Left hindlimb (tissue), 1 donor: Measurements from ENCODE around the gene ZNF385C.

Experiments
- DNase-seq: peaks from one replicate; pipeline ENCODE4 v3.0.0-alpha.2; 2018

Gene ZNF385C

DNA sequence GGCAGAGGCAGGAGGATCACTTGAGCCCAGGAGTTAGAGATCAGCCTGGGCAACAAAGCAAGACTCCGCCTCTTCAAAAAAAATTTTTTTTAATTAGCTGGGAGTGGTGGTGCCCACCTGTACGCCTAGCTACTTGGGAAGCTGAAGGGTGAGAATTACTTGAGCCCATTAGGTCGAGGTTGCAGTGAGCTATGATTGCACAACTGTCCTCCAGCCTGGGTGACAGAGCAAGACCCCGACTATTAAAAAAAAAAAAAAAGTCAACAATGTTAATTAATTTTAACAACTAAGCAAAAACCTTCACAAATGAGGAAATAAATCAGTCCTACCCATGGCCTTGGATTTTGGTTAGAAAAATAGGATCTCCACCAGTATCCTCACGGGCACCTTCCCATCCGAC is 8.9 kb upstream of the ZNF385C start:
- DNase-seq = no peak

DNA sequence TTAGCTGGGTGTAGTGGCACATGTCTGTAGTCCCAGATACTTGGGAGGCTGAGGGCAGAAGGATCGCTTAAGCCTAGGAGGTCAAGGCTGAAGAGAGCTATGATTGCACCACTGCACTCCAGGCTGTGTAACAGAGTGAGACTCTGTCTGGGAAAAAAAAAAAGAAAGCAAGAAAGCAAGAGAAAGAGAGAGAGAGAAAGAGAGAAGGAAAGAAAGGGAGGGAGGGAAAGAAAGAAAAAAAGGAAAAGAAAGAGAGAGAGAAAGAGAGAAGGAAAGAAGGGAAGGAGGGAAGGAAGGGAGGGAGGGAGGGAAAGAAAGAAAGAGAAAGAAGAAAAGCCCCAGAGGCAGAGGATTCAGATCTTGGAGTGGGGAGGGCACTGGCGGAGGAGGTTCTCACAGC is 7.7 kb upstream of the ZNF385C start:
- no peak for DNase-seq

DNA sequence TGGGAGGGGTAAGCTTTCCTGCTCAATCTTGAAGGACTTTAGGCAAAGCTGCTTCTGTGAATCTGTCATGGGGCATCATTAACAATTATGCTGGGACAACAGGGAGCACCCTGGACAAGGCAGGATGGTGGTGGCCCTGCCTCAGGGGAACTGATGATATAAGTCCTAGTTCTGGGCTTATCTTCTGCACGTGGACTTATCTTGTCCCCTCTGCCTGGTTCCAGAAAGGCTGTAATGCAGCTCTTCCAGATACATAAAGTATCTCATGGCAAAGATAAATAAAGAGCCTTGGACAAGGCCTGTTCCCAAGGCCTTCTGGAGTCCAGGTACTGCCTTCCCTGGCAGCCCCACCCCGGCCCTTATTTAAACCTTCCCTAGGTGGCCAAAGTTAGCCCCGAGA is 6.0 kb upstream of the ZNF385C start:
- DNase-seq = no peak

DNA sequence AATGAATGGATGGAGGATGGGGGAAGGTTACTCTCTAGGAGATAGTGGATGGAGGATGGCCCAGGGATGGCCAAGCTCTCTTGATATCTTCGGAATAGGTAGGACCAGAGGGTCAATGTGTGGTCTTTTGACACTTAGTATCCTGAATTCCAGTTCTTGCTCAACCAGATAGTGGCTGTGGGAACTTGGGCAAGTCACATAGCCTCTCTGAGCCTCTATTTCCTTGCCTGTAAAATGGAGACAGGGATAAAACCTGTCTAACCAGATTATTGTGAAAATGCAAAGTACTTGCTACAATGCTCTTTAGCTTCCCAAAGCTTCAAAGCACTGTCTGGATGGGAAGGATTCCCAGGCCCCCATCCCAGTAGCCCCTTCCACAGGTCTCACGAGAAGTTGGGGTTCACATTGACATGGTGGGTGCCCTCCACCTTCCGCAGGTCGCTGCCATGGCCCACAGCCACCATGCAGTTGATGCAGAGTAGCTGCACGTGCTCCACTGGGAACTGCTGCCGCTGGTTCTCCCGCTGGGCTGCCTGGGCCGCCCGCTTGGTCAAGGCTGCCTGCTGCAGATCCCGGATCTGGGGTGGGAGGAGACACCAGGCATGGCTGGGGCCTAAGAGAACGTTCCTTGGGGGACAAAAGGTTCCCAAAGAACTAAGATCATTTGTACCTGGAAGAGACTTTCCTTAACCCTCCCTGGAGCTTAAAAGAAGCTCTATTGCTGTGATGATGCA is 5.1 kb upstream of the ZNF385C start:
- DNase-seq = no peak

DNA sequence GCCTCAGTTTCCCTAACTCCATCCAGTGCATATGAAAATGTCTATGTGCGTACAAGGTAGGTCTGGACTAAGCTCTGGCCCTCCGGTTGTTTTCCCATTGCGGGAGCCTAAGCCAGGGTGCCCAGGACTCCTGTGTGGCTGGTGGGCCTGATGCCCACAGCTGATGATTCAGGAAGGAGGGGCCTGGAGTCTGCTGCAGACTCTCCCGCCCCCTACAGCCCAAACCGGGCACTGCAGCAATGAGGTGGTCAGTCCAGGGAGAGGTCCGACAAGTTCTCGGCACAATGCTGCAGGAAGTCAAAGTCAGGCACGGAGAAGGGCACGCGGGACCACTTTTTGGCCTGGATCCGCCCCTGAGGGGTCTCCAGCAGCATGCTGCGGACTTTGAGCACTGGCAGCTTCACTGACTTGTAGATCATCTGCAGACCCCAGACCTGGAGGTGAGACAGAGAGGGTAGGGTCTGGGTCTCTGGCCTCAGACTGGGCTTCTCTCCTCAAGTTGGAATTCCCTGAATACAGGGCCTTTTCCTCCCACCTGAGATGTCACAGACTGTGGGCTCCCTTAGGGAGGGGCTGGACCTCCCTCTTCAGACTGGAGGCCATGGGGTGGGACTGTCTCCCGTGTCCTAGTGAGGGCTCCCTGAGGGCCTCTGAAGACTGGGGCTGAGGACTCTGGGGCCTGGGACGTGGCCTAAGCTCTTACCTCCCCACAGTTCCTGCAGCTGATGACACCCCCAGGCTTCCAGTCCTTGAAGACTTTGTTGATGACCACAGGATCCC is 3.4 kb upstream of the ZNF385C start:
- peak; percentile 78 for DNase-seq

DNA sequence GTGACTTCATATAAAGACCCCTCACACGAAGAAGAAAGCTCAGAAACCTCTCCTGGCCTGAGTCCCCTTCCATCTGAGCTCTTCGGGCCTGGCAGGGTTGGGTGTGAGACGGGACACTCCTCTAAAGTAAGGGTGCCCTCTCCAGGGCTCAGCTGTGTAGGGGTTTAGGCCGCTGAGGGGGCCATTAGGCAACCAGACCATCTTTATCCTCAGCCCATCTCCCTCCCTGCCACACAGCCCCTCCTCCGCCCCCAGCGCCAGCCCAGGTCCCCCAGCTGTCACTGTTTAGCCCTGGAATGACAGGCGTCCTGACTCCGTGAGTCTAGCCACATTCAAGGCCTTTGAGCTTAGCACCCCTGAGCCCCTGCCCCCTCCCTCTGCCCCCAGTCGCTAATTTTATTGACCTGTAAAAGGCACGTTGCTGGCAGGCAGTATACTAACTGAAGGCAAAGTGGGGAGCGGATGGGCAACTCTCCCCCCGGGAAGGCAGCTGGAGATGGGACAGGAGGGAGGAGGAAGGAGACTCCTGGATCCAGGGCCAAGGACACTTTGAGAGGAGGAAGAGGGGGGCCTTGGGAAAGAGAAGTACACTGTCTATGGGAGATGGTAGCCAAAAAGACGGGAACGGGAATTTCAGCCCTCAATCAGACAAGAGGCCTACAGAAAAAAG is 592 bp upstream of the ZNF385C start:
- no peak for DNase-seq

DNA sequence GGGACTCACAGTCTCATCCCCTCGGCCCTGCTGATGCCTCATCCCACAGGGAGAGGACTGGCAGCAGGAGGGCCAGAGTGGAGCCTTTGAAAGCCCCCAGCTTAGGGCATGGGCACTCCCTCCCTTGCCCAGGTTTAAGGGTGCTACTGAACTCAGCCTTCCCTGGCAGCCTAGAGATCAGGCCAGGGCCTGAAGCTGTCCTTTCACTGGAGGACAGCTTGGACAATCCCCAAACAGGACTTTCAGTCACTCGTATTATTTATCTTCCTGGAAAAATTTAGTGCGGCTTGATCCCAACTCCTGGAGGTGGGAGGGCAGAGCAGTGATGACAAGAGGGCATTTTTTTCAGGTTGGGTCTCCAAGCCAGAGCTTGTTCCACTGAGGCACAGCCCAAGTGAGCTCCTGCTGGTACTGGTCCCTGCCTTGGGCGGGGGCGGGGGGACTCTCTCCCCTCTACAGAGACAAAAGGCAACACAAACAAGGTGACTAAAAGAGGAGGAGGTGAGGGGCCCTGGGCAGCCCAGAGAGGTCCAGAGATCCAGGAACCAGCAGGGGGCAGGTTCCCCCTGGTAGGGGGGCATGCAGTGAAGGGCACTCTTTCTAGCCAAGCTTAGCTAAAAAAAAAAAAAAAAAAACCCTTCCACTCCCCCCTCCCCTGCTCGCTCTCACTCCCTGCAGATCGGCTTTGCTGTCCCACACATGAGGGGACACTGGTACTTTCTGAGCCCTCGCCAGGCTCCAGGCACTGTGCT is 1.7 kb downstream of the ZNF385C start:
- DNase-seq = no peak

DNA sequence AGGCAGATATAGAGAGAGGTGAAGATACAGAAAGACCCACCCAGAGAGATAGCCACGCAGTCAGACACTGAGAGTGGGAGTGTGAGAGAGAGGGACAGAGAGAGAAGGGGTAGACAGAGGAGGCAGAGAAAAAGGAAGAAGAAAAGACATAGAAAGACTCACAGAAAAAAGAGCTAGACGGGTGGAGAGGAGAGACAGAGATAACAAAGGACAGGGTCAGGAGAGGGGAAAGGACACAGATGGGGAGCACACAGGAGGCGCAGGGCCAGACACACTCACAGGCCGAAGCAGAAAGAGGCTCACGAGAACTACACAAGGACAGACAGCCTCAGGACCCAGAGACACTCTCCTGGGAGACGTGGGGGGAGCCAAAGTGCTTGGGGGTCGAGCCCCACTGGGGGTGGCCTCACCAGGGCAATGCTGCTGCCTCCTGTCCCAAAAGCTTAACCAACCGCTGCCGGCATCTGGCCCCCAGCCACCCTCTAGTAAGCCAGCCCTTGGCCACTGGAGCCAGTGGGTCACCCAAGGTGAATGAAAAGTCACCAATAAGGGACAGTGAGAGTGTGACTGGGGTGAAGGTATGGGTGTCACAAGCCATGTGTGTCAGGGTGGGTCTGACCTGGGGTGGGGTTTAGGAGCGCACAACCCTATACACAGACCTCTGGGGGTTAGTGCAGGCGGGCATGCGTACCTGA is 3.8 kb downstream of the ZNF385C start:
- no peak for DNase-seq

DNA sequence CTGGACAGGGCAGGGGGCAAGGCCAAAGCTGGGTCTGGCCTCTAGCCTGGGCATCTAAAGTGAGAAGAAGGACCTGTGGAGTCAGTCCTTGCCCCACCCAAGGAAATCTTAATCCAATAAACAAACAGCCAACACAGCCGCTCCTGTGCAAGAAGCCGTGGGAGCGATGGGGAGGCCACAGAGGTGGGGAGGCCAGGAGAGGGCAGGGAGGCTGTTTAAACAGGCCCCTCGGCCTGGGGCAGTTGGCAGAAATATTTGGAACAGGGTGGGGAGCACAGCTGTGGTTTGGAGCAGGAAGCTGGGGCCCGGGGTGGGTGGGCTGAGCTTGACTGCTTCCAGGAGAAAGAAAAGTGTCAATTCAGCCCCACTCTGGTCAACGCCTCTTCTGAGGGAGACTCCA is 5.3 kb downstream of the ZNF385C start:
- no peak for DNase-seq

DNA sequence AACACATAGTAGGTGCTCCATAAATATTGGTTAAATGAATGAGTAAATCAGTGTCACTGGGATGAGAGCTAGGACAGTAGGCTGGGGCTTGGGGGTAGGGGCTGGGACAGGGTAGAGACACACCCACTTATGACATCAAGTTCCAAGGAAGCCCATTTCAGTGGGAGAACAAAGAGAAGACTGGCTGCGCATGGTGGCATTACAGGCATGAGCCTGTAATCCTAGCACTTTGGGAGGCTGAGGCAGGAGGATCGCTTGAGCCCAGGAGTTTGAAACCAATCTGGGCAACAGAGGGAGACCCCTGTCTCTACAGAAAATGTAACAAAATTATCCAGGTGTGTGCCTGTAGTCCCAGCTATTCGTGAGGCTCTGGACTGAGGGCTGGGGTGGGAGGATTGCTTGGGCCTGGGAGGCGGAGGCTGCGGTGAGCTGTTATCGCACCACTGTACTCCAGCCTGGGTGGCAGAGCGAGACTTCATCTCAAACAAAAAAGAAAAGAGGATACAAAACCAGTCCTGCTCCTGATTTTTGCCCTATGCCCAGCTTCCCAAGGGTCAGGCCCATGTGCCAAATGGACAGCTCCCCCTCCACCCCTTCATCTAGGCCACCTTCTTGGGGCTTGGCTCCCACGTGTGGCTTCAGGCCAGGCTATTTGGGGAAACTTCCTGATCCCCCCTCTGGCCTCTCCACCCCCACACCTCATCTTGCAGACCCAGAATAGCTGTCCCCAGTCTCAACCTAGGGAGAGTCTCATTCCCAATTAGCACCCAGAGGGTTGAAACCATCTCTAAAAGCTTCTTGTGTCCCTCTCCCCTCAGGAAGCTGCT is 7.1 kb downstream of the ZNF385C start:
- no peak for DNase-seq

DNA sequence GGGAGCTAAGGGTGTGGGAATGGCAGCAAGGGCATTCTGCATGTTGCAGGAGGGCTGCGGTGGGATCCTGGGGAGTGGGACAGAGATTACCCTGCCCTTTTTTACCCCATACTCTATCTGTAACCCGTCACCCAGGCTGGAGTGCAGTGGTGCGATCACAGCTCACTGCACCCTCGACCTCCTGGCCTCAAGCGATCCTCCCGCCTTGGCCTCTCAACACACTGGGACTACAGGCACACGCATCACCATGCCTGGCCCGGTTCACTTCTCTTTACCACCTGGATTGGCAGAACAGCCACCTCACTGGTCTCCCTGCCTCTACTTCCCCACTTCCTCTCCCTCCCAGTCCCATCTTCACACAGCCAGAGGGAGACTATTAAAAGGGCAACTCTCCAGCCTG is 9.5 kb downstream of the ZNF385C start:
- no peak for DNase-seq

DNA sequence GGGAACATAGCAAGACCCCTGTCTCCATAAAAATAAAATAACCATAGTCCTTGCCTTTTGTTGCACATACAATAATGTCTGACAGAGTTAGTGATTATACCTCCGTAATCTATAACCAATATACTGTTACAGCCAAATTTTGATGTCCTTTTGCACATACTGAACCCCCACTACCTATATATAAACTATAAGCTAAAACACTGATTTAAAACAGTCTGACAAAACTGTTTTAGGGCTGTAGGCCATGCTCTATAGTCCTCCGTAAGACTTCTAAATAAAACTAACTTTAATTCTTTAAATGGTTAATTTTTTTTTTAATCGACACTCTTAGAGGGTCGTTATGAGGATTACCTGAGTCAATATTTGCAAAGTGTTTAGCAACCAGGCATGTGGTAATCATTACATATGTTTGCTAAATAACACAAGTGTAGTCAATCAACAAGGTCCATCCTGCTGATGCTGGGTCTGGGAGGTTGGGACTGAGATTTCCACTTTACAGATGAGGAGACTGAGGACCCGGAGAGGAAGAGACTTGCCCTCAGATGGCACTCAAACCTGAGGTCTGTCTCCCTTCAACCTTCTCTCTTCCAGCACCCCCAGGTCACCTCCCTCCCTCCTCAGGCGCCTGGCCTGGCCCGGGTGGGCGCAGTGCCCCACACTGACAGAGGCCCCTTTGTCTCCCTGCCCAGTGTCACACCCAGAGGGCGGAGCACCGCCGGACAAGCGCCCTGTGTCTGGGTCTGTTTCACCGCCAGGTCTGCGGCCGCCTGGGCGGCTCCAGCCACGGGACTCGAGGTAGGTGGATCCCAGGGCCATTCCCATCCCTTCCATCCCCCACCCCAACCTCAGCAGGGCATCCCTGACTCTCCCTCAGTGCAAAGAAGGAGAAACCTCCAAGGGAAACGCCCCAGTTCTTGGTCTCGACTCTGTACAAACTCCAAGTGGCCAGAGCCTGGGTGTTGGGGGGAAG is 10.3 kb downstream of the ZNF385C start:
- DNase-seq = peak; percentile 81

DNA sequence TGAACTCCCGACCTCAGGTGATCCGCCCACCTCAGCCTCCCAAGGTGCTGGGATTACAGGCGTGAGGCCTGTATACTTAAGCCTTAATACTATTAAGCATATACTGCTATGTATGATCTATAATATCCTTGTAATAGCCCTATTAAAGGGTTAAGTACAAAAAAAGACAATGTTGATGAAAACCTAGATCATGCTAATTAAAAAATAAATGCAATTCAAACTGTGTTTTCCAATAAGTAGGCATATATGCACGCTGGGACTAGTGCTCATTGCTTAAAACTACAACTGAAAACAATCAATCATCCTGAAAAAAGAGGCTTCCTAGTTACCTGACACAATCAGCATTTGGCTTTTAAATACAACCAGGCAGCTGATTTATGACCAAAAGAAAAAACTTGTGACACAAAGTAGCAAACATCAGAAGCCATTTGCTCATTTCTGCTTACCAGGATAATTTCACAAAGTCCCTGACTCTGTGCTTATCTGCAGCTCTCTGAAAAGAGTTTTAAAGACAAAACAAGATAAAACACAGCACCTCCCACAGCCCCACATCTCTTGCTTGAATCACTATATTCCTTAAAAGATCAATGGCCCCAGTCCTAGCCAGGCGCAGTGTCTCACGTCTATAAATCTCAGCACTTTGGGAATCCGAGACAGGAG is 11.1 kb downstream of the ZNF385C start:
- DNase-seq = no peak

DNA sequence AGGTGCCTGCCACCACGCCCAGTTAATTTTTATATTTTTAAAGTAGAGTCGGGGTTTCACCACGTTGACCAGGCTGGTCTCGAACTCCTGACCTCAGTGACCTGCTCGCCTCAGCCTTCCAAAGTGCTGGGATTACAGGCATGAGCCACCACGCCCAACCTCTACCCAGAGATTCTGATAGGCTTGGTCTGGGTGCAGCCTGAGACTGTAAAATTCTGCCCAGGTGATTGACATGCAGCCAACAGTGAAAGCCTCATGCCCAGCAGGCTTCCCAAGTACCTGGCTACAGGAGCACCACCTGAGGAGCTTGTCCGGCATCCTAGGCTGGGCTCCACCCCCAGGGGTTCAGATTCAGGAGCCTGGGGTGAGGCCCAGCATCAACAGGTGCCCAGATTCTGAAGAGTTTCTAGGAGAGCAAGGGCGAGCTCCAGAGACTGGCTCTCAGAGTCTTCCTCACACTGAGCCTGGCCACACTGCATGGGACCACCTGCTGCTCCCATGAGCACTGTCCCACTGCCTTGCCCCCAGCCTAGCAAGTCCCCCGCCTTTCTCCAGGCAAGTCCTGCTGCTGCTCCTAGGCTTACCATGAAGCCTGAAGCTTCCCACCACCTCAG is 16.6 kb downstream of the ZNF385C start:
- DNase-seq = no peak

DNA sequence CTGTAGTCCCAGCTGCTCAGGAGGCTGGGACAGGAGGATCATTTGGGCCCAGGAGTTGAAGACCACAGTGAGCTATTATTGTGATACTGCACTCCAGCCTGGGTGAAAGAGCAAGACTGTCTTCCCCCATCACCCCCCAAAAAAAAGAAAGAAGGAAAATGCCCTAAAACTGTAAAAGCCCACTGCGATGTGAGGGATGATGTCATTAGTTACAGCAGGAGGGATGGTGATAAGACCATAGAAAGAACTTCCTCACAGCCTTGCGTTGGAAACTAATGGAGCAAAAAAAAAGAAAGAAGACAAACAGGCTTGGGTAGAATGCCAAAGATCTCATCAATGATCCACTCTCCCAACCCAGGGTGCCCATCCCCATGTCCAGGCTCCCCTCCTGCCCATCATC is 18.7 kb downstream of the ZNF385C start:
- DNase-seq = no peak

DNA sequence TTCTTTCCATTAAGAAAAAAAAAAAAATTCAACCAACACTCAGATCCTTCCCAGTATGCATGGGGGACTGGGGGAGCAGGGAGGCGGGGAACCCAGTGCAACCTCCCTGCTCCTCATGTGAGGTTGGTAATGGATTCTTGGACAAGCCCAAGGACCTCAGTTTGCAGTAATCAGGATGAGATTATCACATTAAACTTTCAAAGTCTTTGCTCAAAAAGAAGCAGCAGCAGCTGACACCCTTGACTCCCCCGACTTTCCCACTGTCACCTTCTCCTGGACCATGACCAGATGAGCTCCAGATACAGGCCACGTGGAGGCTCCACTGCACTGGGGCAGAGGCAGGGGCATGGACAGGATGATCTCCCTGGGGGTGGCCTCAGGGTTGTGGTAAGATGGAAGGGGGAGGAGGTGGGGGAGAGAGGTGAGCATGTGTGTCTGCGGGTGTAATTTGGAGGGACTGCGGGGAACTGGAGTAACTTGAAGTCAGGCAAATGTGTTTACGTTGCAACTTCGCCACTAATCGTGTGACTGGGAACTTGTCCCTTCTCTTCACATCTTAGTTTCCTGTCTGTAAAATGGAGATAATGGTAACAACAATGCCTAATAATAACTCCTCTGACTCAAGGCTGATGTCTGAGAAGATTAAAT is 19.8 kb downstream of the ZNF385C start:
- DNase-seq = no peak

DNA sequence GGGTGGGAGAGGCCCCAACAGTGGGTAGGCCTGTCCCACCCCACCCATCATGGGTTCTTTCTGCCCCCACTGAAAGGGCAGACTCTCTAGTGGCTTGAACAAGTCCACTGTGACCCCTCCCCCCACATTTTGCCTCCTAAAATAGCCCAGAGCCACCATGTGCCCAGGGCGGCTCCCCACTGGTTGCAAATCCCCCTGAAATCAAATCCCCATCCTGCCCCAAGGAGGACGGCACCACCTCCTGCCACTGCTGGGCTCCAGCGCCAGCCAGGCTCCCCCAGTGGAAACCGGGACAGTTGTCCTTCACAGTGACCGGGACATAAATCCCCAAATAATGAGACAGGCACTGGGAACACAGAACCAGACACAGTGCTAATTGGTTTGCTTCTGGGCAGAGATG is 20.5 kb downstream of the ZNF385C start:
- no peak for DNase-seq

DNA sequence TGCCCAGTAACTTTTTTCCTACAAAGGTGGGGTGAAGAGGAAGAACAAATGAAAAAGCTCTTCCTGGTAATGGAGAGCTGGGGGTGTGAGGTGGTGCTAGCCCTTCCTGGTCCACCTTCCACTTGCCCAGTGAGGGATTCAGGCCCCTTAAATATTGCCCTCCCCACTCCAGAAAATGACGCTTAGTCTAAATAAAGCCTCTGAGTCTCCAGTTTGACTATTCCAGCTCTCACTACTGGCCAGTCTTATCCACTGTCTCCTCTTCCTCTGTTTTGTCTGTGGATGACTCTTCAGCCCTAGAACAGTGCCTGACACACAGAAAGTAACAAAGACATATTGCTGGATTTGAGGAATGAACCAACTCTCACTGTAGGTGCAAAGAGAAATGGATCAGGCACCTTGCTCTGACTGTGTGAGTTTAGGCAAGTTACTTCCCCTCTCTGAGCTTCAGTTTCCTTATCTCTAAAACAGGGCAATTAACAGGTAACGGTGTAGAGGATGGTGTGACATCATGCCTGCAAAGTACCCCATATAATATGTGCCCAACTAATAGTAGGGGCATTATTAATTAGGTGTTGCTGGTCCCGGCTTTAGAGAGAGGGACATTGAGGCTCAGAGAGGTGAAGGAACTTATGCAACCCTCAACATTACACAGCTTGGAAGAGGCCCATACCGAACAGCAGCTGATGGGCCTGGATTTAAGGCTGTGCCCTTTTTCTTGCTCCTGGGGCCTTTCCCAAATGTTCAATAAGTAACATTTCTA is 21.3 kb downstream of the ZNF385C start:
- DNase-seq = no peak
